ENCODE data around the gene PARVB. TPM values are rescaled to one million over a fixed set of nuclear protein-coding genes. Genes with fewer than 3 reads are reported as not detected.
A peak's percentile ranks its signal among the peaks of the same experiment; 100 is the strongest.

Gene PARVB
- total and polyA plus RNA-seq, 4 donors = 7.9 to 34.6 (median 20.2) TPM

DNA sequence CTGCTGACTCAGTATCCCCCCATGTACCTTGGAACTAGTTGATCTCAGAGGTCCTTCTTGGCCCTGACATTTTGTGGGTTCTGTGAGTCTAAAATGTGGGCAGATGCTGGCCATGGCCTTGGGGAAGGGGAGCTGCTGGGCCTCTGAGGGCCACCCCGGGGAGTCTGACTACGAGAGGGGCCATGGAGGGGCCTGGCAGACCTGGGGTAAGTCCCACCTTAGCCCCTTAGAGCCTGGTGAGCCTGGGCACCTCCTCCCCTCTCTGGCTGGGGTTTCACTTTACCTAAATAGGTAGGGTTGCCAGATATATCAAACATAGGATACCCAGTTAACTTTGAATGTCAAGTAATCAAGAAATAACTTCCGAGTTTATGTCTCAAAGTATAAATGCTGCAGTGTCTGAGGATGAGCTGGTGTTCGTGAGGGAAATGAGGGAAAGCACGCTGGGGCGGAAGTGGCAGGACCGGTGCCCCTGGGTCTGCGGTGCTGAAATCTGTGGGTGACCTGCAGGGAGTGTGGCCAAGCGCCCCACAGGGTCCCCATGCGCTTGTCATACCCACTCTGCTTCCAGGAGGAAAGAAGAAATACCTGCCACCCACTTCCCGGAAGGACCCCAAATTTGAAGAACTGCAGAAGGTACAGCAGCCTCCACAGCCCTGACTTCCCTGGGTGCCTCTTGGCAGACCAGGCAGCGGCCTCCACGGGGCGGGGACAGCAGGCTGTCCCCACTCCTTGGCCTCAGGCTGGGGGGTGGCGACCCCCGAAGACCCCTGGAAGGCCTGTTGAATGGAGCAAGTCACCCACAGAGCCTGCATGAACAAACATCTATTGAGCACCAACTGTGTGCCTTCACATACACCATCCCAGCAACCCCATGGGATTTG is 161.4 kb downstream of the PARVB start:
- ATAC-seq (ENCODE audit: low FRiP score) (no peak), DNase-seq (peak in 1 of 2 donors; percentile 56)

DNA sequence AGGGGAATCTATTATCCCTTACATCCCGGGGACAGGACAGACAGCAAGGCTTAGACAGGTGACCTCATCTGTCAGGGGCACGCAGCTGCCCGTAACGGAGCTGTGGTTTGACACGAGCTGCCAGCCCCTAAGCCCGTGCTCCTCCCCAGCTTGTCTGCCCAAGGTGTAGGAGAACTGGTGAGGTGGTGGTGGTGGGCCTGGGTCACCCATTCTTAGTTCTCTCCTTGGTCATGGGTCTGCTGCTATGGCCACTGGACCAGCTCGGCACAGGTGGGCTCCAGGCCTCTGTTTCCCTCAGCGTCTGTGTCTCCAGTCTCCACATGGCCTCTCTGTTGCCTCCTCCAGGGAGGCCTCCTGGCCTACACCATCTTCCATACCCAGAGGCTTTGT is 162.0 kb downstream of the PARVB start:
- no peak overlapping the region for H3K4me3 ChIP-seq (ENCODE audit: low read length in 2 of 2)
- H3K4me1 ChIP-seq (ENCODE audit: control insufficient read depth in 1 of 2, insufficient read depth in 2 of 2, low read length in 2 of 2) = no peaks in the 10 kb centered on the region
- H3K27me3 ChIP-seq (ENCODE audit: control insufficient read depth in 1 of 2, insufficient read depth in 2 of 2, low read length in 1 of 2) = no peaks in the 10 kb centered on the region
- WGBS, 2 donors = 79 to 83% methylated on average over 8 of the region's 8 CpGs
- intact Hi-C loops (cut with DNase I) = no loop called here
- H3K9me3 ChIP-seq (ENCODE audit: control insufficient read depth, low read length) = no peaks in the 10 kb centered on the region
- no peak overlapping the region for H3K27ac ChIP-seq (ENCODE audit: low read depth in 1 of 2, low read length in 2 of 2)
- ATAC-seq (ENCODE audit: low FRiP score) = no peak
- peak in 1 of 2 donors; percentile 33 for DNase-seq
- no peaks in the 10 kb centered on the region for H3K36me3 ChIP-seq (ENCODE audit: control insufficient read depth in 1 of 2, insufficient read depth in 2 of 2, low read length in 1 of 2)

More for the DNA sequence above, 161.4 kb downstream of the PARVB start:
- Histone ChIP-seq H3K27me3 (ENCODE audit: control insufficient read depth in 1 of 2, insufficient read depth in 2 of 2, low read length in 1 of 2) (no peaks in the 10 kb centered on the region), H3K9me3 (ENCODE audit: control insufficient read depth, low read length) (no peaks in the 10 kb centered on the region), H3K27ac (ENCODE audit: low read depth in 1 of 2, low read length in 2 of 2) (no peak overlapping the region), H3K4me3 (ENCODE audit: low read length in 2 of 2) (no peak overlapping the region), H3K36me3 (ENCODE audit: control insufficient read depth in 1 of 2, insufficient read depth in 2 of 2, low read length in 1 of 2) (no peaks in the 10 kb centered on the region), H3K4me1 (ENCODE audit: control insufficient read depth in 1 of 2, insufficient read depth in 2 of 2, low read length in 2 of 2) (no peaks in the 10 kb centered on the region)
- 95 to 97% methylated on average over 16 of the region's 16 CpGs for WGBS, 2 donors
- intact Hi-C loops (cut with DNase I) = no loop called here

DNA sequence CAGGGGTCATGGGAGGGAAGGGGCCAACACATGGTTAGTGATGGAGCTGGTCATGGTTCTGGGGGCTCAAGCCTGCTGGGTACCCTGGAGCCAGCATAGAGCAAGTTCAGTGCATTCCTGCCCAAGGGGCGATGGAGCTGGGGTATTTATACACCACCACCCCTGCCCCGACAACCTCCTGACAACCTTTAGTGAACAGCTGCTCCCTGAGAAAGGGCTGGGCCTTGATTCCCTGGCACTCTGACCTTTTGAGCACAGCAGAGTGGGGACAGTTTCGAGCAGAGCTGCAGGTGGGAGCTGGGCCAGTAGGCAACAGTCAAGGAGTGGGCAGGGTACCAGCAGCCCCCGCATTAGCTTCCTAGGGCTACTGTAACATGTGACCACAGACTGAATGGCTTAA is 162.6 kb downstream of the PARVB start:
- DNase-seq (peak in 1 of 2 donors; percentile 61), ATAC-seq (ENCODE audit: low FRiP score) (no peak)
- no peaks in the 10 kb centered on the region for H3K36me3 ChIP-seq (ENCODE audit: control insufficient read depth in 1 of 2, insufficient read depth in 2 of 2, low read length in 1 of 2)
- WGBS, 2 donors = 88 to 93% methylated on average over 4 of the region's 4 CpGs
- no peaks in the 10 kb centered on the region for H3K4me1 ChIP-seq (ENCODE audit: control insufficient read depth in 1 of 2, insufficient read depth in 2 of 2, low read length in 2 of 2)
- intact Hi-C loops (cut with DNase I) = no loop called here
- no peaks in the 10 kb centered on the region for H3K9me3 ChIP-seq (ENCODE audit: control insufficient read depth, low read length)
- no peak overlapping the region for H3K27ac ChIP-seq (ENCODE audit: low read depth in 1 of 2, low read length in 2 of 2)
- H3K27me3 ChIP-seq (ENCODE audit: control insufficient read depth in 1 of 2, insufficient read depth in 2 of 2, low read length in 1 of 2) = no peaks in the 10 kb centered on the region
- H3K4me3 ChIP-seq (ENCODE audit: low read length in 2 of 2) = no peak overlapping the region

DNA sequence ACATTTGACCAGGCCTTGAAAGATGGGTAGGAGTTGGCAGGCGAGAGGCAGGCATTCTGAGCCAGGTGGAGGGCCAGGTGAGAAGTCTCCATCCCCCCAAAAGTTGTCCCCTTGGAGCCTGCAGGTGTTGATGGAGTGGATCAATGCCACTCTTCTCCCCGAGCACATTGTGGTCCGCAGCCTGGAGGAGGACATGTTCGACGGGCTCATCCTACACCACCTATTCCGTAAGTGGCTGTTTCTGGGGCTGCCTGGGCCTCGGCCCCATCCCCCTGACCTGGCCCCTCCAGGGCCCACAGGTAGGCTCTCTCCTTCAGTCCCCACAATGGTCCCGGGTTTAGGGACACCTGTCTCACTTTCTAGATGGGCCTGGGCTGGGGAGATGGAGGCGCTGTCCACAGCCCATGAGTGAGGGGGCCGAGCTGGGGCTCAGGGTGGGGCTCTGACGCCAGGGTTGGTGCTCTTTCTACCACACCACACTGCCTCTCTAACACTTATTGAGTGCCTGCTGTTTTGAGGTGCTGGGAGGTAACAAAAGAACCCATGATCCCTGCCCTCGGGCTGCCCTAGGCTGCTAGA is 163.6 kb downstream of the PARVB start:
- 97% methylated on average over 12 of the region's 12 CpGs for WGBS, 2 donors
- H3K4me3 ChIP-seq (ENCODE audit: low read length in 2 of 2) = no peak overlapping the region
- no peaks in the 10 kb centered on the region for H3K4me1 ChIP-seq (ENCODE audit: control insufficient read depth in 1 of 2, insufficient read depth in 2 of 2, low read length in 2 of 2)
- no peak overlapping the region for H3K27ac ChIP-seq (ENCODE audit: low read depth in 1 of 2, low read length in 2 of 2)
- intact Hi-C loops (cut with DNase I) = no loop called here
- DNase-seq (peak in 1 of 2 donors; percentile 42), ATAC-seq (ENCODE audit: low FRiP score) (no peak)
- H3K36me3 ChIP-seq (ENCODE audit: control insufficient read depth in 1 of 2, insufficient read depth in 2 of 2, low read length in 1 of 2) = no peaks in the 10 kb centered on the region
- no peaks in the 10 kb centered on the region for H3K27me3 ChIP-seq (ENCODE audit: control insufficient read depth in 1 of 2, insufficient read depth in 2 of 2, low read length in 1 of 2)
- no peaks in the 10 kb centered on the region for H3K9me3 ChIP-seq (ENCODE audit: control insufficient read depth, low read length)

DNA sequence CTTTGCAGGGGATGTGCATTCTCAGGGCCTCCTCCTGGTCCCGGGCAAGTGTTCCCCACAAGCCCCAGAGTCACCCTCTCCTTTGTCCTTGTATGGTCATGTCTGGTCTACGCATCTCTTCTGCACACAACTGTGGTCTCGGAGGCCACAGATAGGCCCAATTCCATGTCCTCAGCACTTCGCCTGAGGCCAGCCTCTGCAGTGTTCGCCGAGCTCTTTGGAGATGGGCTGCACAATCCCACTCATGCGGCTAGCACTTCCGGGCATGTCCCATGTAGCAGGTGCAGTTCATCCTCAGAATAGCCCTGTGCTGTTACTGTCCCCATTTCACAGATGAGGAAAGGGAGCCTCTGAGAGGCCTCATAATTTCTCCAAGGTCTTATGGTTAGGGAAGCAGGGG is 164.2 kb downstream of the PARVB start:
- no peaks in the 10 kb centered on the region for H3K9me3 ChIP-seq (ENCODE audit: control insufficient read depth, low read length)
- no peak overlapping the region for H3K27ac ChIP-seq (ENCODE audit: low read depth in 1 of 2, low read length in 2 of 2)
- no peaks in the 10 kb centered on the region for H3K4me1 ChIP-seq (ENCODE audit: control insufficient read depth in 1 of 2, insufficient read depth in 2 of 2, low read length in 2 of 2)
- H3K4me3 ChIP-seq (ENCODE audit: low read length in 2 of 2) = no peak overlapping the region
- 95% methylated on average over 8 of the region's 8 CpGs for WGBS, 2 donors
- no peaks in the 10 kb centered on the region for H3K36me3 ChIP-seq (ENCODE audit: control insufficient read depth in 1 of 2, insufficient read depth in 2 of 2, low read length in 1 of 2)
- ATAC-seq (ENCODE audit: low FRiP score) (no peak), DNase-seq (peak in 1 of 2 donors; percentile 25)
- H3K27me3 ChIP-seq (ENCODE audit: control insufficient read depth in 1 of 2, insufficient read depth in 2 of 2, low read length in 1 of 2) = no peaks in the 10 kb centered on the region
- intact Hi-C loops (cut with DNase I) = no loop called here

DNA sequence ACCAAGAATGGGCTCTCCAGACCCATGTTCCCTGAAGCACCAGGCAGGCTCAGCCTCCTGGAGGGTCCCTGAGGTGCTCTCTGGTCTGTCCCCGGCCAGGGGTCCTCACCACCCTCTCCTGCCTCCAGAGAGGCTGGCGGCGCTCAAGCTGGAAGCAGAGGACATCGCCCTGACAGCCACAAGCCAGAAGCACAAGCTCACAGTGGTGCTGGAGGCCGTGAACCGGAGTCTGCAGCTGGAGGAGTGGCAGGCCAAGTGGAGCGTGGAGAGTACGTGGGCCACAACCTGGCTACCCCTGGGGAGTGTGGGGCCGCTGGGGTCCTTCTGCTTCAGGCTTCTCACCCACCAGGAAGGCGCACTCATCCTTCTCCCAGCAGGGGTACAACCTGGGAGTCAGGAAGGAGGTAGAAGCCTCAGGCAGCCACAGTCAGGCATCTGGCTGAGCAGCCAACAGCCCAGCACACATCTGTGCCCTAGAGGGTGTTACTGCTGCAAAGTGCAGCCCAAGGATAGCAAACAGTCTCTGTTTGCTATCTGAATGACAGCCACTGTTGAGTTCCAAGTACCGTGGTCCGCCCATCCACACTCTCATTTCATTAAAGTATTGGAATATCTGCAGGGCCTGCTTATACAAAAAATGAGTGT is 165.0 kb downstream of the PARVB start:
- intact Hi-C loops (cut with DNase I) = no loop called here
- DNase-seq (peak in 1 of 2 donors; percentile 66), ATAC-seq (ENCODE audit: low FRiP score) (no peak)
- no peak overlapping the region for H3K27ac ChIP-seq (ENCODE audit: low read depth in 1 of 2, low read length in 2 of 2)
- H3K4me1 ChIP-seq (ENCODE audit: control insufficient read depth in 1 of 2, insufficient read depth in 2 of 2, low read length in 2 of 2) = no peaks in the 10 kb centered on the region
- H3K27me3 ChIP-seq (ENCODE audit: control insufficient read depth in 1 of 2, insufficient read depth in 2 of 2, low read length in 1 of 2) = no peaks in the 10 kb centered on the region
- no peaks in the 10 kb centered on the region for H3K36me3 ChIP-seq (ENCODE audit: control insufficient read depth in 1 of 2, insufficient read depth in 2 of 2, low read length in 1 of 2)
- H3K9me3 ChIP-seq (ENCODE audit: control insufficient read depth, low read length) = no peaks in the 10 kb centered on the region
- 96 to 97% methylated on average over 11 to 12 of the region's 12 CpGs for WGBS, 2 donors
- H3K4me3 ChIP-seq (ENCODE audit: low read length in 2 of 2) = no peak overlapping the region

DNA sequence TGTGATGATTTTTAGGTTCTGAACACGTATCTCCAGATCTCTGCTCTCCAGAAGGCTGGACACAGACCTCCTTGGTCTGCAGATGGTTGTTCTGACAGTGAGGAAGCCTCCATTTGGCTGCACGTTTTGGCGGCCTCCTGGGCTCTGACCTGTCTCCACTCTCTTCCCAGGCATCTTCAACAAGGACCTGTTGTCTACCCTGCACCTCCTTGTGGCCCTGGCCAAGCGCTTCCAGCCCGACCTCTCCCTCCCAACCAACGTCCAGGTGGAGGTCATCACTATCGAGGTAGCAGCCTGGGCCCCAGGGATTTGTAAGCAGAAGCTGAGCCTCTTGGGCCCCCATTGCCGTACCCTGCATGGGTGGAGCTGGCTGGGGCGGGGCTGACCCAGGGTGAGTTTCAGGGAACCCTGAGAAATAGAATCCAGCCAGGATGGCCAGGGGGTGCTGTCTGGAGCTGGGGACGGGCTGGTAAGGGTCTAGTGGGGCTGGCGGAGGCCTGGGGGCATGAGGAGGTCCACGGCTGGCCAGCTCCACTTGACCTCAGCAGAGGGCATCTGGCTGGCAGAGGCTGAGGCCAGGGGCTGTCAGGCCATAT is 166.4 kb downstream of the PARVB start:
- WGBS, 2 donors = 88 to 93% methylated on average over 12 of the region's 12 CpGs
- H3K4me3 ChIP-seq (ENCODE audit: low read length in 2 of 2) = no peak overlapping the region
- no peaks in the 10 kb centered on the region for H3K36me3 ChIP-seq (ENCODE audit: control insufficient read depth in 1 of 2, insufficient read depth in 2 of 2, low read length in 1 of 2)
- peak in 1 of 2 donors; percentile 41 for DNase-seq
- intact Hi-C loops (cut with DNase I) = loop anchor here in 1 of 2 donors (10.0 kb wide), 1 partner anchor 64 kb away; no protein-coding TSS in a partner anchor
- H3K9me3 ChIP-seq (ENCODE audit: control insufficient read depth, low read length) = no peaks in the 10 kb centered on the region
- no peaks in the 10 kb centered on the region for H3K4me1 ChIP-seq (ENCODE audit: control insufficient read depth in 1 of 2, insufficient read depth in 2 of 2, low read length in 2 of 2)
- no peaks in the 10 kb centered on the region for H3K27me3 ChIP-seq (ENCODE audit: control insufficient read depth in 1 of 2, insufficient read depth in 2 of 2, low read length in 1 of 2)
- H3K27ac ChIP-seq (ENCODE audit: low read depth in 1 of 2, low read length in 2 of 2) = no peak overlapping the region
- no peak for ATAC-seq (ENCODE audit: low FRiP score)

DNA sequence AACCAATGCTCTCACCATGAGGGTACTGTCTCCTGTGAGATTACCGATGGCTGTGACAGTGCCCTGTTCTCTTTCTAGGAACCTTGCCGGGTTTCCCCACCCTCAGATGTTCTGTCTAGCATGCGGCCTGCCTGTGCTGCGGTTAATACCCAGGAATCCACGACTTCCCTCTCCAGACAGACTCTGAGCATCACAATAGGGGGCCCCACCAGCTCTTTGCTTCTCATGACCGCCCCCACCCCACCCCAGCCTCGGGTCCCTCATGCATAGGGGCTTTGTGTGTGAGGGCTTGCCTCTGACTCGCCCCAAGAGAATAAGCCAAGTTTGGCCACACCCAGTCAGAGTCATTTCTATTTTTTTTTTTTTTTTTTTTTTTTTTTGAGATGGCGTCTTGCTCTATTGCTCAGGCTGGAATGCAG is 166.9 kb downstream of the PARVB start:
- DNase-seq = peak in 1 of 2 donors; percentile 35
- no peaks in the 10 kb centered on the region for H3K36me3 ChIP-seq (ENCODE audit: control insufficient read depth in 1 of 2, insufficient read depth in 2 of 2, low read length in 1 of 2)
- H3K9me3 ChIP-seq (ENCODE audit: control insufficient read depth, low read length) = no peaks in the 10 kb centered on the region
- H3K4me1 ChIP-seq (ENCODE audit: control insufficient read depth in 1 of 2, insufficient read depth in 2 of 2, low read length in 2 of 2) = no peaks in the 10 kb centered on the region
- WGBS, 2 donors = 75 to 78% methylated on average over 8 to 9 of the region's 9 CpGs
- no peaks in the 10 kb centered on the region for H3K27me3 ChIP-seq (ENCODE audit: control insufficient read depth in 1 of 2, insufficient read depth in 2 of 2, low read length in 1 of 2)
- ATAC-seq (ENCODE audit: low FRiP score) = no peak
- intact Hi-C loops (cut with DNase I) = loop anchor here in 1 of 2 donors (10.0 kb wide), 1 partner anchor 64 kb away; no protein-coding TSS in a partner anchor
- no peak overlapping the region for H3K27ac ChIP-seq (ENCODE audit: low read depth in 1 of 2, low read length in 2 of 2)
- no peak overlapping the region for H3K4me3 ChIP-seq (ENCODE audit: low read length in 2 of 2)
